Peyer's patch (tissue), 4 donors: ENCODE measurements around the gene RACK1.

ENCODE experiments used
- POLR2A ChIP-seq, 2 donors: fragments of 450-650 bp; IDR thresholded peaks; one replicate each; pipeline ENCODE4 v1.5.1; 2017; ENCODE audit warnings: antibody characterized with exemption in 2 of 2, mild to moderate bottlenecking in 2 of 2, moderate library complexity in 2 of 2
- TF ChIP-seq, protein P1 (sequence below), 6 experiments: fragments of 450-650 bp in 4 of 6; fragments of 200-600 bp in 2 of 6; sonication (generic) in 1 of 6; IDR thresholded peaks; one replicate each; pipeline ENCODE4 v1.5.1; 2017 to 2019; ENCODE audit warnings: antibody characterized with exemption in 6 of 6, mild to moderate bottlenecking in 3 of 6, moderate library complexity in 1 of 6

DNA sequence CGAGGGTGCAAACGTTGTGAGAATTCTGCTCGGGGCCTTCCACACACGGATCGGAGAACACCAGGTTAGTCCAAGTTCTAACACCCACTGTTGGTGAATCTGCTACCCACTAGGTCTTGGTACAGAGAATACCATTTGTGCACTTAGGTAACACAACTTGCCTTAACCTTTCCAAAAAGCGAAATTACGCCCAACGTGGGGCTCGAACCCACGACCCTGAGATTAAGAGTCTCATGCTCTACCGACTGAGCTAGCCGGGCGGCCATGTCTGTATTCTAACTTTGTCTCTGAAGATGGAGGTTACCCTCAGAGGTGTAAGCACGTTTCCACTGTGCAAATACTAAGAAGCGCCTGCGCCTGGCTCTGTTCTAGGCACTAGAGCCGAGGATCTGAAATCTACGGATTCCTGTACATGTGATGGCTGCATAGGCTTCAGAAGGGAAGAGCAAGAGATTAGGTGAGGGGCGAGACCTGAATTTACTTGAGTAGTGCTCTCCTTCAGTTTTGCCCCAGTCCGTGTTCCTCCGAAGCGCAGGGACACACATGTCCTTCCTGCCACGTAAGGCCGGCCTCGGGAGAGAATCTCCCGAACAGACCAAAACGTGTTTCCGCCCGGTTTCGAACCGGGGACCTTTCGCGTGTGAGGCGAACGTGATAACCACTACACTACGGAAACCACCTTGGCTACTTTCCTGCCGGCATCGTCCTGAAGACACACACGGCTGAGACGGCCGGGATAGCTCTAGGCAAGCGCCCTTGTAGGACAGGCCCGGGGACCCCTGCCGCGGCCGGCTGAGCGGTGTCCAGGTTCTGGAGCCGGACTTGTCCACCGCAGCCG lies 21.7 kb downstream of the RACK1 start:
- peak in 1 of 2 donors; percentile 17 for TF ChIP-seq POLR2A (IDR thresholded peaks at IDR 0.05)
- TF ChIP-seq, protein P1, sequence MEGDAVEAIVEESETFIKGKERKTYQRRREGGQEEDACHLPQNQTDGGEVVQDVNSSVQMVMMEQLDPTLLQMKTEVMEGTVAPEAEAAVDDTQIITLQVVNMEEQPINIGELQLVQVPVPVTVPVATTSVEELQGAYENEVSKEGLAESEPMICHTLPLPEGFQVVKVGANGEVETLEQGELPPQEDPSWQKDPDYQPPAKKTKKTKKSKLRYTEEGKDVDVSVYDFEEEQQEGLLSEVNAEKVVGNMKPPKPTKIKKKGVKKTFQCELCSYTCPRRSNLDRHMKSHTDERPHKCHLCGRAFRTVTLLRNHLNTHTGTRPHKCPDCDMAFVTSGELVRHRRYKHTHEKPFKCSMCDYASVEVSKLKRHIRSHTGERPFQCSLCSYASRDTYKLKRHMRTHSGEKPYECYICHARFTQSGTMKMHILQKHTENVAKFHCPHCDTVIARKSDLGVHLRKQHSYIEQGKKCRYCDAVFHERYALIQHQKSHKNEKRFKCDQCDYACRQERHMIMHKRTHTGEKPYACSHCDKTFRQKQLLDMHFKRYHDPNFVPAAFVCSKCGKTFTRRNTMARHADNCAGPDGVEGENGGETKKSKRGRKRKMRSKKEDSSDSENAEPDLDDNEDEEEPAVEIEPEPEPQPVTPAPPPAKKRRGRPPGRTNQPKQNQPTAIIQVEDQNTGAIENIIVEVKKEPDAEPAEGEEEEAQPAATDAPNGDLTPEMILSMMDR (IDR thresholded peaks at IDR 0.05), result no peak
